GM12878 (cell line): ENCODE data around the gene RNF152. TPM values are rescaled to one million over a fixed set of nuclear protein-coding genes. Genes with fewer than 3 reads are reported as not detected.

Experiments used
- ATAC-seq: fragments of 200-7000 bp; cut with Tn5 transposase; 3 replicates; pipeline ENCODE4 v1.9.1; 2020; ENCODE audit warnings: mild to moderate bottlenecking, moderate library complexity
- BruUV-seq: library from RNA; stranded (reverse); fragments of 400-500 nt; replicated peaks from 2 replicates; lab custom pipeline; 2021; lab: Mats Ljungman, UMichigan
- CTCF ChIA-PET: fragments of 300-600 bp; sonication (Branson Sonifier 250); formaldehyde crosslinking; extraction: SDS; loops from one replicate; lab custom pipeline; 2021; ENCODE audit warnings: inconsistent platforms; lab: Yijun Ruan, JAX
- POLR2A ChIA-PET: fragments of 350-600 bp; formaldehyde crosslinking; extraction: SDS; loops from one replicate; lab custom pipeline; 2021; ENCODE audit warnings: inconsistent platforms; lab: Charles Lee
- RAD21 ChIA-PET: fragments of 300-600 bp; sonication (Branson Sonifier 250); formaldehyde crosslinking; loops from one replicate; lab custom pipeline; 2023; ENCODE audit warnings: antibody characterized with exemption; ENCODE audit not compliant: unreplicated experiment; lab: Charles Lee
- SMC1A ChIA-PET: fragments of 300-600 bp; sonication (Branson Sonifier 250); formaldehyde crosslinking; loops from one replicate; lab custom pipeline; 2023; ENCODE audit not compliant: unreplicated experiment, uncharacterized antibody; lab: Charles Lee
- DNase-seq: peaks from one replicate; pipeline ENCODE4 v3.0.0-alpha.2; 2011; ENCODE audit warnings: low read depth, low spot score
- FAIRE-seq: peaks from 3 replicates; lab custom pipeline; 2011; peaks lifted over from hg19 to GRCh38; lab: Jason Lieb, UNC
- H2AFZ ChIP-seq: 2 replicates; pipeline ENCODE4 v1.6.0; 2011; ENCODE audit warnings: low read depth, low read length, control low read depth; ENCODE audit not compliant: control insufficient read depth
- H3K27ac ChIP-seq: 2 replicates; pipeline ENCODE4 v1.5.1; 2011; ENCODE audit warnings: control low read depth; ENCODE audit not compliant: control insufficient read depth, insufficient read depth
- H3K27me3 ChIP-seq, 2 experiments: replicated peaks in 1 of 2; 2 replicates each; pipeline versions ENCODE4 v1.6.0 to v1.6.1; 2011; ENCODE audit warnings: low read length in 1 of 2; ENCODE audit not compliant: control insufficient read depth in 2 of 2, insufficient read depth in 2 of 2
- H3K36me3 ChIP-seq, 2 experiments: 2 replicates each; pipeline ENCODE4 v1.5.1; 2011; ENCODE audit warnings: low read length in 1 of 2; ENCODE audit not compliant: control insufficient read depth in 2 of 2, insufficient read depth in 2 of 2
- H3K4me1 ChIP-seq: 2 replicates; pipeline ENCODE4 v1.6.1; 2011; ENCODE audit warnings: mild to moderate bottlenecking, low read length, moderate library complexity, mixed read lengths; ENCODE audit not compliant: control insufficient read depth, insufficient read depth
- H3K4me2 ChIP-seq: 2 replicates; pipeline ENCODE4 v1.6.0; 2011; ENCODE audit warnings: control low read depth; ENCODE audit not compliant: control insufficient read depth, insufficient read depth
- H3K4me3 ChIP-seq: fragments of 200-600 bp; sonication (generic); 2 replicates; pipeline ENCODE4 v1.5.1; 2016
- H3K79me2 ChIP-seq: 2 replicates; pipeline ENCODE4 v1.6.0; 2011; ENCODE audit warnings: low read length; ENCODE audit not compliant: control insufficient read depth, insufficient read depth
- H3K9ac ChIP-seq: 2 replicates; pipeline ENCODE4 v1.8.0; 2011; ENCODE audit warnings: low read length, control low read depth, mixed read lengths; ENCODE audit not compliant: control insufficient read depth, insufficient read depth
- H3K9me3 ChIP-seq: replicated peaks from 3 replicates; pipeline ENCODE4 v1.5.1; 2011; ENCODE audit warnings: mild to moderate bottlenecking, low read length; ENCODE audit not compliant: control insufficient read depth, insufficient read depth
- H4K20me1 ChIP-seq: 2 replicates; pipeline ENCODE4 v1.6.0; 2011; ENCODE audit not compliant: control insufficient read depth, insufficient read depth
- CEBPB ChIP-seq, 2 experiments: fragments of 150-350 bp in 1 of 2; IDR thresholded peaks; 2 replicates each; pipeline ENCODE4 v1.6.1; 2012 to 2014; ENCODE audit warnings: low read depth in 2 of 2, low read length in 2 of 2, borderline replicate concordance in 1 of 2, inconsistent platforms in 1 of 2
- CHD1 ChIP-seq: IDR thresholded peaks from 2 replicates; pipeline ENCODE4 v1.6.1; 2012; ENCODE audit warnings: low read depth, low read length, improper control_type of control experiment
- EED ChIP-seq: sonication (generic); IDR thresholded peaks from 2 replicates; pipeline ENCODE4 v1.6.1; 2016; ENCODE audit warnings: antibody characterized with exemption, low read depth
- FOXK2 ChIP-seq: fragments of 450-650 bp; IDR thresholded peaks from 2 replicates; pipeline ENCODE4 v1.6.1; 2017; ENCODE audit warnings: mild to moderate bottlenecking, moderate library complexity
- HDGF ChIP-seq: fragments of 450-650 bp; IDR thresholded peaks from 2 replicates; pipeline ENCODE4 v1.6.1; 2016; ENCODE audit warnings: antibody characterized with exemption
- NFXL1 ChIP-seq: fragments of 450-650 bp; IDR thresholded peaks from 2 replicates; pipeline ENCODE4 v1.6.1; 2017; ENCODE audit warnings: antibody characterized with exemption, mild to moderate bottlenecking, borderline replicate concordance
- SREBF1 ChIP-seq: IDR thresholded peaks from 2 replicates; pipeline ENCODE4 v1.6.1; 2012; ENCODE audit warnings: mild to moderate bottlenecking, low read length
- WGBS: methylation state at CpG from one replicate; pipeline ENCODE4 v1.1.6; 2016; ENCODE audit warnings: low lambda C conversion rate; ENCODE audit not compliant: insufficient replicate concordance, insufficient coverage; ENCODE audit errors: missing lambda C conversion rate; 5-methylcytosine and 5-hydroxymethylcytosine counted together
- in situ Hi-C: fragments of 300-500 bp; cut with MboI; formaldehyde crosslinking; loops from 9 replicates; pipeline ENCODE4 v1.14.3; 2018; ENCODE audit warnings: mixed read lengths
- intact Hi-C: fragments of 100-400 bp; cut with micrococcal nuclease; formaldehyde crosslinking; loops from one replicate; pipeline ENCODE4 v1.14.2; 2022; ENCODE audit not compliant: unreplicated experiment
- polyA plus RNA-seq, 11 experiments: library from polyadenylated mRNA; depleted of rRNA in 4 of 11; unstranded in 6 of 11; stranded (reverse) in 5 of 11; fragments of >200 nt; fragmentation: Nextera tagmentation in 4 of 11; fragmentation: Illumina TruSeq in 1 of 11; extraction: Ambion mirVana in 4 of 11; extraction: Trizol in 1 of 11; gene quantifications; 1 replicate in 1 of 11; 2 replicates in 10 of 11; pipeline versions ENCODE4 v1.2.1 to v1.2.3, GENCODE V29; 2011 to 2016; ENCODE audit warnings: inconsistent platforms in 2 of 11, missing spikeins in 2 of 11, low read depth in 1 of 11
- total RNA-seq, 4 experiments: library from RNA; depleted of rRNA in 3 of 4; stranded (reverse); fragments of >200 nt in 3 of 4; fragmentation: Illumina TruSeq in 1 of 4; extraction: Trizol in 1 of 4; gene quantifications; 2 replicates each; pipeline versions ENCODE4 v1.2.1 to v1.2.3, GENCODE V29; 2013 to 2021
- TF ChIP-seq, protein P1 (sequence below): IDR thresholded peaks from 2 replicates; pipeline ENCODE4 v1.6.1; 2012; ENCODE audit warnings: low read depth, low read length, improper control_type of control experiment
- TF ChIP-seq, protein P2 (sequence below): fragments of 450-650 bp; IDR thresholded peaks from 2 replicates; pipeline ENCODE4 v1.6.1; 2018; ENCODE audit warnings: borderline replicate concordance, mild to moderate bottlenecking; ENCODE audit not compliant: partially characterized antibody

The RNF152 gene
- total and polyA plus RNA-seq, 10 of the 15 experiments (the other 5 are each of a cell fraction or from before 2014, with no cell fraction given) = under 0.01 to 0.07 (median 0.03) TPM; not detected in 7

- no peak overlapping the region for H2AFZ ChIP-seq
- H3K36me3 ChIP-seq = no peaks in the 10 kb centered on the region
- H4K20me1 ChIP-seq = no peaks in the 10 kb centered on the region
- H3K9me3 ChIP-seq = no peaks in the 10 kb centered on the region
- intact Hi-C loops (no loop called here), in situ Hi-C loops (no loop called here)
- ChIA-PET RAD21 (no interaction called here), CTCF (interaction anchor here (1.1 kb wide), 1 partner anchor 9 kb away, joined by 4 read pairs; no protein-coding TSS in a partner anchor), SMC1A (no interaction called here), POLR2A (no interaction called here)
- no peak overlapping the region for H3K4me2 ChIP-seq
- FAIRE-seq = no peak
- H3K9ac ChIP-seq = no peak overlapping the region
- WGBS = 2% methylated on average over 2 of the region's 2 CpGs
- no peak for ATAC-seq
- BruUV-seq = no TSS peak
- no peaks in the 10 kb centered on the region for H3K27me3 ChIP-seq
- no peaks in the 10 kb centered on the region for H3K4me1 ChIP-seq
- no peak overlapping the region for H3K4me3 ChIP-seq
- H3K27ac ChIP-seq = no peak overlapping the region
- no peaks in the 10 kb centered on the region for H3K79me2 ChIP-seq
- TF ChIP-seq, protein P1, sequence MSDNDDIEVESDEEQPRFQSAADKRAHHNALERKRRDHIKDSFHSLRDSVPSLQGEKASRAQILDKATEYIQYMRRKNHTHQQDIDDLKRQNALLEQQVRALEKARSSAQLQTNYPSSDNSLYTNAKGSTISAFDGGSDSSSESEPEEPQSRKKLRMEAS = no peak
- TF ChIP-seq EED (no peak), CHD1 (no peak), FOXK2 (no peak), NFXL1 (no peak), SREBF1 (no peak), CEBPB (IDR thresholded peaks at IDR 0.05; ENCODE audit: borderline replicate concordance in 1 of 2, low read depth in 2 of 2, low read length in 2 of 2) (no peak), HDGF (no peak)
- TF ChIP-seq, protein P2, sequence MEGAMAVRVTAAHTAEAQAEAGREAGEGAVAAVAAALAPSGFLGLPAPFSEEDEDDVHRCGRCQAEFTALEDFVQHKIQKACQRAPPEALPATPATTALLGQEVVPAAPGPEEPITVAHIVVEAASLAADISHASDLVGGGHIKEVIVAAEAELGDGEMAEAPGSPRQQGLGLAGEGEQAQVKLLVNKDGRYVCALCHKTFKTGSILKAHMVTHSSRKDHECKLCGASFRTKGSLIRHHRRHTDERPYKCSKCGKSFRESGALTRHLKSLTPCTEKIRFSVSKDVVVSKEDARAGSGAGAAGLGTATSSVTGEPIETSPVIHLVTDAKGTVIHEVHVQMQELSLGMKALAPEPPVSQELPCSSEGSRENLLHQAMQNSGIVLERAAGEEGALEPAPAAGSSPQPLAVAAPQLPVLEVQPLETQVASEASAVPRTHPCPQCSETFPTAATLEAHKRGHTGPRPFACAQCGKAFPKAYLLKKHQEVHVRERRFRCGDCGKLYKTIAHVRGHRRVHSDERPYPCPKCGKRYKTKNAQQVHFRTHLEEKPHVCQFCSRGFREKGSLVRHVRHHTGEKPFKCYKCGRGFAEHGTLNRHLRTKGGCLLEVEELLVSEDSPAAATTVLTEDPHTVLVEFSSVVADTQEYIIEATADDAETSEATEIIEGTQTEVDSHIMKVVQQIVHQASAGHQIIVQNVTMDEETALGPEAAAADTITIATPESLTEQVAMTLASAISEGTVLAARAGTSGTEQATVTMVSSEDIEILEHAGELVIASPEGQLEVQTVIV = no peak
- DNase-seq = no peak
Measured at GRCh38 chr18:61917818-61918217, 25.0 kb upstream of the RNF152 start.
